Vagina (tissue), 2 donors: Measurements from ENCODE around the gene HAUS5.

Source experiments
- POLR2A ChIP-seq, 2 donors: fragments of 450-650 bp; IDR thresholded peaks; one replicate each; pipeline ENCODE4 v1.6.1; 2017; ENCODE audit warnings: antibody characterized with exemption in 2 of 2, mild to moderate bottlenecking in 2 of 2, moderate library complexity in 2 of 2
- POLR2AphosphoS5 ChIP-seq, 2 donors: sonication (generic); formaldehyde crosslinking; IDR thresholded peaks; one replicate each; pipeline ENCODE4 v1.9.0; 2017; ENCODE audit warnings: antibody characterized with exemption in 2 of 2, mild to moderate bottlenecking in 2 of 2, low read depth in 1 of 2; ENCODE audit not compliant: insufficient read depth in 1 of 2
- TF ChIP-seq, protein P1 (sequence below), 3 experiments: fragments of 450-650 bp in 2 of 3; fragments of 200-600 bp in 1 of 3; sonication (generic) in 1 of 3; IDR thresholded peaks; one replicate each; pipeline ENCODE4 v1.5.1; 2017 to 2019; ENCODE audit warnings: antibody characterized with exemption in 3 of 3, mild to moderate bottlenecking in 2 of 3, moderate library complexity in 2 of 3

- TF ChIP-seq POLR2AphosphoS5 (IDR thresholded peaks at IDR 0.05; ENCODE audit: insufficient read depth in 1 of 2, low read depth in 1 of 2) = no peak
- TF ChIP-seq, protein P1, sequence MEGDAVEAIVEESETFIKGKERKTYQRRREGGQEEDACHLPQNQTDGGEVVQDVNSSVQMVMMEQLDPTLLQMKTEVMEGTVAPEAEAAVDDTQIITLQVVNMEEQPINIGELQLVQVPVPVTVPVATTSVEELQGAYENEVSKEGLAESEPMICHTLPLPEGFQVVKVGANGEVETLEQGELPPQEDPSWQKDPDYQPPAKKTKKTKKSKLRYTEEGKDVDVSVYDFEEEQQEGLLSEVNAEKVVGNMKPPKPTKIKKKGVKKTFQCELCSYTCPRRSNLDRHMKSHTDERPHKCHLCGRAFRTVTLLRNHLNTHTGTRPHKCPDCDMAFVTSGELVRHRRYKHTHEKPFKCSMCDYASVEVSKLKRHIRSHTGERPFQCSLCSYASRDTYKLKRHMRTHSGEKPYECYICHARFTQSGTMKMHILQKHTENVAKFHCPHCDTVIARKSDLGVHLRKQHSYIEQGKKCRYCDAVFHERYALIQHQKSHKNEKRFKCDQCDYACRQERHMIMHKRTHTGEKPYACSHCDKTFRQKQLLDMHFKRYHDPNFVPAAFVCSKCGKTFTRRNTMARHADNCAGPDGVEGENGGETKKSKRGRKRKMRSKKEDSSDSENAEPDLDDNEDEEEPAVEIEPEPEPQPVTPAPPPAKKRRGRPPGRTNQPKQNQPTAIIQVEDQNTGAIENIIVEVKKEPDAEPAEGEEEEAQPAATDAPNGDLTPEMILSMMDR (IDR thresholded peaks at IDR 0.05) = no peak
- no peak for TF ChIP-seq POLR2A (IDR thresholded peaks at IDR 0.05)
Observed at GRCh38 chr19:35633727-35634440, 21.3 kb downstream of the HAUS5 start.
